HG02571 (cell line): Measurements from ENCODE around the gene BCL6.

ENCODE experiments used
- ATAC-seq: cut with Tn5 transposase; IDR thresholded peaks from one replicate; pipeline ENCODE4 v1.9.1; 2021; ENCODE audit warnings: mild to moderate bottlenecking, moderate library complexity; ENCODE audit not compliant: unreplicated experiment

The BCL6 gene

DNA sequence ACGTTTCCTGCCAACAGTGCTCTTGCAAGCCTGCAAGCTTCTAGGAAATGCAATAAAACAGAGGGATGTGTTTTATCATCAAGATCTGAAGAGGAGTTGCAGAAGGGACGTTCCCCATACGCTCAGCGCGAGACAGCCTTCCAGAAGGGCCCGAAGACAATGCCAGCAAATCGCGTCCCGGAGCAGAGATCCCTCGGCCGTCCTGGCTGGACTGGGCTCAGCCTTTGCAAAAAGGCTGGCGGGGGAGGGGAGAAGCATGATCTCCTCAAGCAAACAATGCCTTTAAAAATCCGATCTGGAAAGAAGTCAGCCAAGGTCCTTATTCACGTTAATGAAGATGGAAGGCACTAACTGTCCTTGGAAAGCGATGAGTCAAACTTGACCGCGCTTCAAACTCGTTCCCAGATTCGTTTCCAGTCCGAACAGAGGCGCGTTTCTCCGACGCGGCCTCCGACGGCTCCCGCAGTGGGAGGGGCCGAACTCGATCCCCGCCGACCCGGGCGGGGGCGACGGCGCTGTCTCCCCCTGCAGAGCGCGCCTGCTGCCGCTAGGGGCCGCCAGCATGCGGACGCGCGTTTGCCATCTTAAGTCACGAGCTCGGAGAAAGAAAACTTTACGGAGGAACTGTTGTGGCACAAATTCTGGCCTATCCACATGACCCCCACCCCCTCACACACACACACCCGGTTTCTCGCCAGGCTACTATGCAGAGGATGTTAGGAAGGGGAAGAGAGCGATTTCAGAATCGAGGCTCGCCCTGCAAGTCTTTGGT, 5.5 kb downstream of the BCL6 start:
- ATAC-seq, result peak; percentile 31

DNA sequence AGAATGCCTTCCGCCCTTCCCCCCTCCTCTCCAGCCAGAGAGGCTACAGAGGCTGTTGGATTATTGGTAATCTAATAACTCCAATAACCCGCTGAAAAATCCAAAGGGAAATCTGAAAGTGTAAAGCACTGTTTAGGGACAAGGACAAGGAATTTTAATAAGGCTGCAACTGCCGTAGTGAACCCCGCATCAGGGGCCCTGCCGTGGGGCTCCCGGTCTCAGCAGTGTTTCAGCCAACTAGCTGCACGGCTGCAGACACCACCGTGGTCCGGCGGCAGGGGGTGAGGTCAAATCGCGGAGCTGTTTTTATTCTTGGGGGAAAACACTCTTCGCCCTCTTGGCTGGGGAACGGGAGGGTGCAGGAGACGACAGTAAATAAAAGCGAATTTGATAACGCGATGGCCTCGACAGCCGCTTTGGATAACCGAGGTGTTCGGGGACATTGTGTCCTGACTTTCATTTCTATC, 6.1 kb downstream of the BCL6 start:
- no peak for ATAC-seq

DNA sequence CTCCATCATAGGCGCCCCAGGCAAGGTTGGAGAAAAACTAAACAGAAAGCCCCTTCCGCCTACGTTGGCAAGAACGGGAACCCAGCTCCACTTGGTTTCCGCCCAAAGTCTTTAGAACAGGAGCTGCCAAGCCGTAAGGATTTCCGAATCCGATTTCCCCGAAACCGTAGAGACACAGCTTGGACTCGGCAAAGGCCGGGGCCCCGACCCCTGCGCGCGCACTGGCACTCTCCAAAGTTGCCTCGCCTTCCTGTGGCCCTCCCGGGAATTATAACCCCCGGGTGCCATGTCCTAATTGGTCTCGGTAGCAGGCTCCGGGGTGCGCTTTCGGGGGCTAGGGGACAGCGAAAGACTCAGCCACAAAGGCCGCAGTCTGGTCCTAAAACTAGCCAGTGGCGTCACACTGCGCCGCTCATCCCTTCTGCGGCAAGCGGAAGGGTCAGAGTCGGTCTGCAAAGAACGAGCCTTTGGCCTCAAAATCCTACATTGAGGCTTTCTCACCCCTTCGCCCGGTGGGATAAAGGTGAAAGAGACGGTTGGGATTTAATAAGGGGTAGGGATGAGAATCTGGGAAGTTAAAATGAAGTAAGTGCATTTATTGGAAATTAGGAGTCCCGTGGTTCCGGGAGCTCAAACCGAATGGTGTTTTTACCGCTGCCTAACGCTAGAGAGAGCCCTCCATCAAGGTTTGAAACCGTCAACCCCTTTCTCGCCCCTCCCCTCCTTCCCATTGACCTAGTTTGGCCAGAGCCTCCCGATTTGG, 6.8 kb downstream of the BCL6 start:
- peak; percentile 48 for ATAC-seq

DNA sequence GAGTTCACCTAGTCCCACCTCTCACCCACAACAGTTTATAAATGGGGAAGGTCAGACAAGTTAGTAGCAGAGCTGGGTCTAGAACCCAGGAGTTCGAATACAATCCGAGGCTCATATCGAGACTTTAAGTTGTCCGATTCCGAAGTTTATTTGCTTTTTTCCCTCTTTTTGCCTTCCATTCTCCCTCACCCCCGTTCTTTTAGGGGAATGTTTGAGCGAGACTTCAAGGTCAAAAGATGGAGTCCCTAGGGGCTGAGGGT, 7.3 kb downstream of the BCL6 start:
- ATAC-seq, result no peak

DNA sequence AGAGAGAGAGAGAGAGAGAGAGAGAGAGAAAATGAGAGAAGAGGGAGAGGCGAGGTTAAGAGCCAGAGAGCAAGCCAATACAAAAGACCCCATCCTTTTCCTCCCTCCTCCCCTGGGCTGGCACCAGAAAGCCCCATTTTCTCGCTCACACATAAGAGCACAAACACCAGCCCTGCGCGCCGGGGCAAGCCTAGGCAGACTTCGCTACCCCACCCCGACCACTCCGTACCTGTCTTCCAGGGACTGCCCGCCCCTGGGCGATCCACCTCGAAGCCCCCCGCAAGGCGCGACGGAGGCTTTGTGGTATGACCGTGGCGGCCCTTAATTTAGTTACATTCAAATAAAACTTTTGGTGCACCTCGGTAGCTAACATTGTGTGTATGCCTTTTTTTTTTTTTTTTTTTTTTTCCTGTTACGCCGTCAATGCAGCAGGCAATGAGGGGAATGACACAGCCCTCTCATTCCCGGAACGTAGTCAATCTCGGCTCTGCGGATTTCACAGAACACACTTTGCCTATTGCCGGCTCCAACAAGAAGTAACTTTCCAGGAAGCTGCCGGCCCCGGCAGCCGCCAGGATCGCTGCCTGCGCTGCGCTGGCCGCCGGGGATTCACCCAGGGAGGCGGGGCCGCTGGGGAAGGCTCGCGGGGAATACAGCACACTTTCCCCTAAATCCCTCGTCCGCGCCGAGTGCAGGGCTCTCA, 7.7 kb downstream of the BCL6 start:
- no peak for ATAC-seq

DNA sequence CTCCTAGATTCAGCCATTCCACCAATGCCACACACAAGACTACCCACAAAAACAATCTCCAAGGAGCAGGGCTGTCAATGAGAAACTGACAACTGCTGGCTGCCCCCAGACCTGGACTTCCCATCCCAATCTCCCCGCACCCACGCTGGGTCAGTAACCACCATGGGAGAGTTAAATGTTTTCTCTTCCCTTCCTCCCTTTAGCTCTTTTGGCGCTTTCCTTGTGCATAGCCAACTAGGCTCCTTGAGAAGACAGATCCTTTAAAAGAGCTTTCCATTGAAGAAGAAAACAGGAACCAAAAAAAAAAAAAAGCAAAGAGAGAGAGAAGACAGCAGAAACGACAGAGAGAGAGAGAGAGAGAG, 8.3 kb downstream of the BCL6 start:
- no peak for ATAC-seq

DNA sequence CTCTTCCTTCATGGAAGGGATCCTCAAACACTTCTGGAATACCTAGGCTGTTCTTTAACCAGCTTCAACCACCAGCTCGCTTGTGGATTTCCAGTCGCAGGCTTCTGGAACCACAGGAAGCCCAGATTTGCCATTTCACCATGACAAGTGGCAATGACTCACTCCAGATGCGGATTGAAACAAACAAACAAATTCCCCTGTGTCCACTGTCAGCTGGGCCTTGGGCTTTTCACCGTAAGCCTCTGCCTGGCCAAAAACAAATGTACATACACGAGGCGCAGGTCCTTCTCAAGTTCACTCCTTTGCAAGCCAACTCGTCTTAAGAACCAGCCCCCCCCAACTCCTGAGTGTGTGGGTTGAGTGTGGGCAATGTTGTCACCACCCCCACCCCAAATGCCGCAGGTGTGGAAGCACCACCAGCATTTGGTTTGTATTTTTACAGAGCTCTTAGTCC, 8.8 kb downstream of the BCL6 start:
- ATAC-seq, result no peak

DNA sequence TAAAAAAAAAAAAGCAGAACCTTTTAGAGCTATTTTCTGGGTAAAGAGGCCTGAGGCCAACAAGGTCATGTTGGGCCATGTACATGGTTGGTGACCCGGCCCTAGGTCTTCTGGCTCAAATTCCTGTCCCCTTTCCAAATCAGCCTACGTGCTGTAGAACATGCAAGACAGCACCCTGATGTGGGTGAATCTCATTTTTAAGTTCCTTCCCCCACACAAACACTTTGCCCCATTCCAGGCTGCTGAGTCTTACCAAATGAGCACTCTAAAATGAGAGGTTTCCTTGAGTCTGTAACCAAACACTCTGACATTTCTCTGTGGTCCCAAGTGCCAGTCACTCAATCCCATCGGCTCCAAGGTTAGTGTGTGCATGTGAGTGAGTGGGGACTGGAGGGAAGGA, 9.4 kb downstream of the BCL6 start:
- no peak for ATAC-seq

DNA sequence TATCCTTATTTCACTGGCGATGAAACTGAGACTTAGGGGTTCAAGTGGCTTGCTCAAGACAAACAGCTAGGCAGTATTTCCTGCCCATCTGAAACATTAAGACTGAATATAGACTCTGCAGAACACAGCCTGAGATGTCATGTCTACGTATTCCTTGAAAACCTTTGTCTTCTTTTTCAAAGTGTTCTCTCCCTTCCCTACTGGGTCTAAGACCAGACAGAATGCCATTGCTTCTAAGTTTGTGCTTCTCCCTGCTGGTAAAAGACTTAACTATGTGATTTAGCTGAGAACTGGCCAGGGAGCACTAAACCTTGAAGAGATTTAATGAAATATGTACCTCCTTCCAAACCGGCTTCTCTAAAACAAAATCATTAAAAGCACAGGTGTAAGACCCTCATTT, 9.9 kb downstream of the BCL6 start:
- ATAC-seq, result no peak

DNA sequence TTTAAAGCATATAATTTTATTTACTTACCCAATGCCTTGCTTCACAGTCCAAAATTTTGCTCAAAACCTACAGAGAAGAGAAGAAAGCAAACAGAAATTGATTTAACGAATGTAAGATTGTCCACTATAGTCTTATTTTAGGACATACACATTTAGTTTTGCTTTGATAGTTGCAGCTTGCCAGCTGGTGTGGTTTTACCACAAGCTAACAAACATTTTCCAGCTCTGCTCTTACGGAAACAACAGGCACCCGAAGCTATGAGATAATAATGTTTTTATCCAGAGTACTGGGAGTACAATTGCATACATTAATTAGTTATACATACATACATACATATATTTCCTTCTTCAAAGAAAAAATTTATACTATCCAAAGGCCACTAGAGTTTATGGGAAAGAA, 10.4 kb downstream of the BCL6 start:
- ATAC-seq, result no peak

DNA sequence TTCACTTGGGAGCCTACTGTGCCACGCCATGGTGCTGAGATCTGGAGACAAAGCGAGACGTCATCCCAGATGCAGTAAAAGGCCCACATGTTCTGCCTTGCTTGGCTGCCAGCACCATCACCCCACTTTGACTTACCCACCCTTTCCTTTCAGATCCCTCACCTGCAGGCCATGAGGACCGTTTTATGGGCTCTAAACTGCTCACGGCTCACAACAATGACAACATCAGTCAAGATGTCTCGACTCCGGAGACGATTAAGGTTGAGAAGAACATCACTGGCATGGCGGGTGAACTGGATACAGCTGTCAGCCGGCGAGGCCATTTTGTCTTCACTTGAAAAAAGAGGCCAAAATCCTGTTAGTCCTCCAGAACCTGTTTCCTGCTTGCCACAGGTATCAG, 11.9 kb downstream of the BCL6 start:
- no peak for ATAC-seq

DNA sequence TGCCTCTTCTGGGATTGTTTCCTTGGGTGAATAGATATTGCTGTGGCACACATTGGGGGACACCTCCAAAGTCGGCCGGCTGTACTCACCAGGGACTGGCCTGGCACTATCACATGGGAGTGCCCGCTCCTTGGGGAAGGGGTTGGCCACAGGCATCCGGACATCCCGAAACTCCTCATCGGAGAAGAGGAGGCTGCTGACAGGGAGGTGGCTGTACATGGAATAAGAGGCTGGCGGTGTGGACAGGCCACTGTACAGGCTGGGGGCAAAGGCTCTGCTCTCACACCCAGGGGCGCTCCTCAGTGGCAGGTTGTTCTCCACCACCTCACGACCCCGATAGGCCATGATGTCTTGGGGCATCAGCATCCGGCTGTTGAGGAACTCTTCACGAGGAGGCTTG, 15.7 kb downstream of the BCL6 start:
- no peak for ATAC-seq

DNA sequence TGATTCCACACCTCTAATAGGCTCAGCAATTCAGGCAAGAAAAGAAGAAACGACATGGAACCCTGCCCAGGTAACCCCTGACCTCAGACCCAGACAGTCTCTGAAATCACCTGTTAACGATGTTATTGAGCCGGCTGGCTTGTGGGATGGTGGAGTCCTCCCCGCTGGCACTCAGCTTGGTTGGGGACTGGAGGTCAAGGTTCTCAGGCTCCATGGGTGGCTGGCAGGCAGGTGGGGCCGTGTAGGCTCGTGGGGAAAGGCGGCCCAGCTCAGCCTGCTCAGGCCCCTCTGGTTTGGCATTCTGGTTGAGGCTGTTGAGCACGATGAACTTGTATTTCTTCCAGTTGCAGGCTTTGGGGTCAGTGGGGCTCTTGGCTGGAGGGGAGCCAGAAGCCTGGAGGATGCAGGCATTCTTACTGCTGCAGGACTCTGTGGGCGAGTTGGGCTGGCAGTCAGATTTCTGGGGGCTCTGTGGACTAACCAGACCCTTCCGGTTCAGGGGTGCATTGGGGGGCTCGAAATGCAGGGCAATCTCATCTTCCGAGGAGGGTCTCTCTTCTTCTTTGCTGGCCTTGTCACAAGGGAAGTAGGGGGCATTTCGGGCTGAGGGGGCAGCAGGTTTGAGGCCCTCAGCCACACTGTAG, 16.2 kb downstream of the BCL6 start:
- no peak for ATAC-seq

DNA sequence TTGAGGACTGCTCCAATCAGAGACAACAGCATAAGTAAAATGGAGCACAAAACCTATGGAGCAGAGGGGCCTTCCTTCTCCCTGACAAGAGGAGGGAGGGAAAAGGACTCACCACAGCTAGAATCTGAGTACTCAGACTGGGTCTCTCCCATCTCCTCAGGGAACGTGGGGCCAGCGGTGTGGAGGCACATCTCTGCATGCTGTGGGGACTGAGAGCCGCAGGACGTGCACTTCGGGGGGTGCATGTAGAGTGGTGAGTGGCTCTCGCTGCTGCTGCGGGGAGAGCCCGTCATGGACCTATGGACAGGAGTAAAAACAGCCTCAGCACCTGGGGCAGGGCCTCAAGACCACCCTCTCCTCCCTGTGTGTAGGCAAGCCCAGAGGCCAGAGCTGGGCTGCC, 17.0 kb downstream of the BCL6 start:
- no peak for ATAC-seq

DNA sequence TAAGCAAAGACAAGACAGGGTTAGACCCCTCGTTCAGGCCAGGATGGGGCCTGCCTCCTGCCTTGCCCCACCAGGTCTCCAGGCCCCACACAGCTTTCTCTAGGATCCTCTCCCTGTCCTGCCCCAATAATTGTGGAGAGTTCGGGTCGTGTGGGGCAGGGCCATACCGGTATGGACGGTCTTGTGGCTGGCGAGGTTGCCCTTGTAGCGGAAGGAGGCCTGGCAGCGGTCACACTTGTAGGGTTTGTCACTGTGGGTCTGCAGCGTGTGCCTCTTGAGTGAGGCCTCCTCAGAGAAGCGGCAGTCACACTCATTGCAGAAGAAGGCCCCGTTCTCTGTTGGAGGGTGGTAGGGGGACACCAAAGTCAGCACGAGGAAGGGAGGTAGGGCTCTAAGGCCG, 18.7 kb downstream of the BCL6 start:
- no peak for ATAC-seq

DNA sequence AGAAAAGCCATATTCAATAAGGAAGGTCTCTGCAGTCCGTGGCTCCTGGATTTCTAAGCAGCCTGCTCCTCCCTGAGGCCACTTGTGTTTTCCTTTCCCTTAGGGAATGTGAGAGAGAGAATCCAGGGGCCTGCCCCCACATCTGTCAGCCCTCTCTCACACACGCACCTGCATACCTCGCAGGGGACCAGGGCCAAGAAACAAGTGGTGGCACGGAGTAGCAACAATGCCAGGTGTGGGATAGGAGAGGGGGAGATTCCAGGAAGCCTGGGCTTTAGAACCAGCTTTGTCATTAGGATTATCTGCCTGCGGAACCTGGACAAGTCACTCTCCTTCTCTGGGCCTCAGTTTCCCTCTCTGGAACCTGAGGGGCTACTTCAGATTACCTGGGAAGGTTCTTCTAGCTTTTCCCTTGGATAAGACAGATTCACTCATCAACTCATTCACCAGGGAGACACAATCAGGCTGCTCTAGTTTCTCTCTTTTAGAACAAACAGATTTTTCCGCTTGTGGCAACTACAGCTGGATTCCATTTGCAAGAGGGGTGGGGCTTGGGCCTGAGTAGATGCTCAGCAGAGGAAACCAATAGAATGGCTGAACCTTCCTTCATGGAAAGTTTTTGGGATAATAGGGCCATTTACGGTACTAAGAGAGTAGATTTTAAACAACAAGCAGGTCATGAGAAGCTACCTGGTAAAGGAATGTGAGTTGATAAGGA, 19.5 kb downstream of the BCL6 start:
- no peak for ATAC-seq

DNA sequence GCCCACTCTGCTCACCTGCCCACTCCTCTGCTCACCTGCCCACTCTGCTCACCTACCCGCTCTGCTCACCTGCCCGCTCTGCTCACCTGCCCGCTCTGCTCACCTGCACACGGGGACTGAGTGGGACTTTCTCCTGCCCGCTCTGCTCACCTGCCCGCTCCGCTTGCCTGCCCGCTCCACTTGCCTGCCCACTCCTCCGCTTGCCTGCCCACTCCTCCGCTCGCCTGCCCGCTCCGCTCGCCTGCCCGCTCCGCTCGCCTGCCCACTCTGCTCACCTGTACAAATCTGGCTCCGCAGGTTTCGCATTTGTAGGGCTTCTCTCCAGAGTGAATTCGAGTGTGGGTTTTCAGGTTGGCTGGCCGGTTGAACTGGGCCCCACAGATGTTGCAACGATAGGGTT, 20.0 kb downstream of the BCL6 start:
- no peak for ATAC-seq

DNA sequence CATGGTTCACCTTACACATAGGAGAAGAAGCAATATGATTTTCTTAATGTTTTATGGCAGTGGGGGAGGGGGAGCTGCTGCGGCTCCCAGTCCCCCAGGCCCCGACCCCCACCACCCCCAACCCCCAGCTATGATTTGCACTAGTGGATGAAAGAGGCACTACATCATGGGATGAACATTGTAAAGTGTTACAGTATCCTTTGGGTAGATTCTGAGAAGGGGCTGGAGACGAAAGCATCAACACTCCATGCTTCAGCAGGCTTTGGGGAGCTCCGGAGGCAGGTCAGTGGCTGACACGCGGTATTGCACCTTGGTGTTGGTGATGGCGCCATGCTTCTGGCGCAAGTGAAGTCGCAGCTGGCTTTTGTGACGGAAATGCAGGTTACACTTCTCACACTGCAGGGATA, 23.1 kb downstream of the BCL6 start:
- no peak for ATAC-seq

DNA sequence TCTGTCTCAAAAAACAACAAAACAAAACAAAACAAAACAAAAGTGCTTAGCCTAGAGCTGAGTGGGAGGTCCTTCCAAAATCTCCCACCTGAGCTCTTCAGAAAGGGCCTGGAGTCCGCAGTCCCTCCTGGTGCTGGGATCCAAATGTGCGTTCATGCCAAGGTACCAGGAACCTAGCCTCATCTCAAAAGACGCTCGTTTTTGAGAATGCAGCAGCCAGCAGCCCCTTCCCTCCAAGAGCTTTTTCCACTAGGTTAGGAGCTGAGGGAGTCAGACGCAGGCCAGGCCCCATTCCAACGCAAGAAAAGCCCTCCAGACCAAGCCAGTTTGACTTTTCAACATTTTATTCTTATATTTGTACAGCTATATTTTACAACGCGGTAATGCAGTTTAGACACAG, 24.2 kb downstream of the BCL6 start:
- ATAC-seq, result no peak

DNA sequence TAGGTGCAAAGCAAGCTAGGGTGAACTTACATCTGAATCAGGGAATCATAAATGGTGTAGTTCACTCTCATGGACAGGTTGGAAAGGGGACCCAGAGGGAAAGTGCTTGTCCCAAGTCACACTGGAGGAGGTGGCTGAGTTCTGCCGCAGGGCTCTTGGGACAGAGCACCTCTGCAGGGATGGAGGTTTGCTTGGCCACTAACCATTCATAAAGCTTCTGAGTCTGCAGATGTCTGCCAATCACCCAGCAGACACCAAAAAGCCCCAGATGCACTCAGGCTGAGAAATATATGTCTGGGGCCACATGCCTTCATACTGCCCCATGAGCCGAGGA, 25.0 kb downstream of the BCL6 start:
- ATAC-seq, result no peak
